ENCODE data around the gene DHX36.

The DHX36 gene

DNA sequence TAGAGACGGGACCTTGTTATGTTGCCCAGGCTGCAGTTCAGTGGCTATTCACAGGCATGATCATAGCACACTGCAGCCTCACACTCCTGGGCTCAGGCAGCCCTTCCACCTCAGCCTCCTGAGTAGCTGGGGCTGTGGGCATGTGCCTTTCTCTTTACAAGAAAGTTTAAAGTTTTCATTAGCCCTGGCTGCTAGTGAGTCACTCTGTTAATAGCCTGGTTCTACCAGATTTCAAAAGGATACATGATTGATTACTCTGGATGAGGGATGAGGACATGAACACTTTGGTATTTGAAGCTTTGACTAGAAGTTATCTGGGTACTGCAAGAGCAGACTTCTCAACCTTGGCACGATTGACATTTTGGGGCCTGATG, 95.1 kb downstream of the DHX36 start:
- TF ChIP-seq MYC (IDR thresholded peaks at IDR 0.05; ENCODE audit: low read depth, low read length), result no peak
- TF ChIP-seq, protein P1, sequence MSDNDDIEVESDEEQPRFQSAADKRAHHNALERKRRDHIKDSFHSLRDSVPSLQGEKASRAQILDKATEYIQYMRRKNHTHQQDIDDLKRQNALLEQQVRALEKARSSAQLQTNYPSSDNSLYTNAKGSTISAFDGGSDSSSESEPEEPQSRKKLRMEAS (IDR thresholded peaks at IDR 0.05; ENCODE audit: low read depth, low read length), result no peak
- DNase-seq (ENCODE audit: low read depth), result no peak
- no peak overlapping the region for H3K4me3 ChIP-seq (ENCODE audit: low read depth, low read length)

DNA sequence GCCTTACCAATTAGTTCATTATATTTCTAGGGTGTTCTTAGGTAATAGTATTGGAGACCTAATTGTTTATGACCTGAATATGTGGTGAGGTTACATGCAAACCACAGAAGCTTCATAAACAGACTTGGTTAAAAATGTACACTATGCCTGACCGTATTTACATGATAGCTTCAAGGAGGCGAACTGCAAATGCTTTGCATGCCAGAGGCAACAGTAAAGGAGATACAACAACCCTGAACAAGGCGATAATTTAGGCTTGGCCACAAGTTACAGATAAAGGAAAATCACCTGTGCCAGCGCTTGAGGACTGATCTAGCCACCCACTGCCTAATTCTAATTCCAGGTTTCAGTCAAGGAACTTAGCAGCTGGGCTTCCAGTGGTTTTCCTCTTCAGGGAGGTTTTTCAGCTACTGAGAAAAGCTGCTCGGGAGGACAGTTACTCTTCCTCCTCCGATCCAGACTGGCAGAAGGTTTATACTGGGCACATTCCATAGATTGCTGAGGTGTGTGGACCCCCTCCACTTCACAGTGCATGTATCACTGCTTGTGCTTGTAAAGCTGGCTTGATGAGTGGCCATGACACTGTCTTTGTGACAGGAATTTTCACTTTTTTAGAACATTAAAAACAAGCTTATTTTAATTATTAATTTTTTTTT, 95.6 kb downstream of the DHX36 start:
- TF ChIP-seq, protein P1 (IDR thresholded peaks at IDR 0.05; ENCODE audit: low read depth, low read length), result no peak
- TF ChIP-seq MYC (IDR thresholded peaks at IDR 0.05; ENCODE audit: low read depth, low read length), result no peak
- TF ChIP-seq POLR2A (IDR thresholded peaks at IDR 0.05; ENCODE audit: extremely low read depth, insufficient read length), result no peak
- TF ChIP-seq, protein P2, sequence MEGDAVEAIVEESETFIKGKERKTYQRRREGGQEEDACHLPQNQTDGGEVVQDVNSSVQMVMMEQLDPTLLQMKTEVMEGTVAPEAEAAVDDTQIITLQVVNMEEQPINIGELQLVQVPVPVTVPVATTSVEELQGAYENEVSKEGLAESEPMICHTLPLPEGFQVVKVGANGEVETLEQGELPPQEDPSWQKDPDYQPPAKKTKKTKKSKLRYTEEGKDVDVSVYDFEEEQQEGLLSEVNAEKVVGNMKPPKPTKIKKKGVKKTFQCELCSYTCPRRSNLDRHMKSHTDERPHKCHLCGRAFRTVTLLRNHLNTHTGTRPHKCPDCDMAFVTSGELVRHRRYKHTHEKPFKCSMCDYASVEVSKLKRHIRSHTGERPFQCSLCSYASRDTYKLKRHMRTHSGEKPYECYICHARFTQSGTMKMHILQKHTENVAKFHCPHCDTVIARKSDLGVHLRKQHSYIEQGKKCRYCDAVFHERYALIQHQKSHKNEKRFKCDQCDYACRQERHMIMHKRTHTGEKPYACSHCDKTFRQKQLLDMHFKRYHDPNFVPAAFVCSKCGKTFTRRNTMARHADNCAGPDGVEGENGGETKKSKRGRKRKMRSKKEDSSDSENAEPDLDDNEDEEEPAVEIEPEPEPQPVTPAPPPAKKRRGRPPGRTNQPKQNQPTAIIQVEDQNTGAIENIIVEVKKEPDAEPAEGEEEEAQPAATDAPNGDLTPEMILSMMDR (IDR thresholded peaks at IDR 0.05; ENCODE audit: low read depth, low read length), result no peak
- H3K4me3 ChIP-seq (ENCODE audit: low read depth, low read length), result no peak overlapping the region
- DNase-seq (ENCODE audit: low read depth), result no peak

DNA sequence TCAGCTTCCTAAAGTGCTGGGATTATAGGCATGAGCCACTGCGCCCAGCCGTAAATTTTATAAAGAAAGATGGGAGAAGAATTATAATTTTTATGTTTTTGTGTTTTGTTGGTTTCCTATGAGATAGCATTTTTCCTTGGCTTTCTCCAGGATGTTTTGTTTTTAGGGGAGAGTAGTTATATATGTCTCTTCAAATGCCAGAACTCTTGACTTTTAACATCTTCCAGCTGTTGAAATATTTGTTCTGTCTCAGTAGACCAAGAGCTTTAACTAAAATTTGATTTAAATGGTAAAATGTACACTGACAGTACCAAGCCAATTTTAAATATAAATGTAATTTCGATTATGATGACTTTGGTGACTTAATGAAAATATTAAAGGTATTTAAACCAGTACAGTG, 96.8 kb downstream of the DHX36 start:
- no peak for TF ChIP-seq MYC (IDR thresholded peaks at IDR 0.05; ENCODE audit: low read depth, low read length)
- TF ChIP-seq, protein P1 (IDR thresholded peaks at IDR 0.05; ENCODE audit: low read depth, low read length), result no peak
- no peak for TF ChIP-seq POLR2A (IDR thresholded peaks at IDR 0.05; ENCODE audit: extremely low read depth, insufficient read length)
- TF ChIP-seq, protein P2 (IDR thresholded peaks at IDR 0.05; ENCODE audit: low read depth, low read length), result no peak
- no peak overlapping the region for H3K4me3 ChIP-seq (ENCODE audit: low read depth, low read length)
- no peak for DNase-seq (ENCODE audit: low read depth)

DNA sequence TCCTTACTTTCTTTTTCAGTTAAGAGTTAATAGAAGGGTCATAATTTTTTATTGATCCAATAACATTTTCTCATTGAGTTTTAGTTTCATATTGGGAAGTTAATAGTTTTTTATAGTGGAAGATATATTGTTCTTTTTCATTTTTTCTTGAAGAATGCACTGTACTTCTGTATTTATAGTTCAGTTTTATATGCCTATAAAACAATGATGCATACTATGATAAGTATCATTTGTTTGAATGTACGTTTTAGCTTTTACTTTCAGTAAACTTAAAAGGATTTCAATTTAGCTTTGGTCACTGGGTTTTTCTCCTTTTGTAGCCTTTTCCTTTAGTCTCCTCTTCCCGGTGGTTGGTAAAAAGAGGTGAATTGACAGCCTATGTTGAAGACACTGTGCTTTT, 98.8 kb downstream of the DHX36 start:
- H3K4me3 ChIP-seq (ENCODE audit: low read depth, low read length), result no peak overlapping the region
- DNase-seq (ENCODE audit: low read depth), result no peak
- TF ChIP-seq MYC (IDR thresholded peaks at IDR 0.05; ENCODE audit: low read depth, low read length), result no peak
- TF ChIP-seq, protein P2 (IDR thresholded peaks at IDR 0.05; ENCODE audit: low read depth, low read length), result no peak
- TF ChIP-seq, protein P1 (IDR thresholded peaks at IDR 0.05; ENCODE audit: low read depth, low read length), result no peak
- TF ChIP-seq POLR2A (IDR thresholded peaks at IDR 0.05; ENCODE audit: extremely low read depth, insufficient read length), result no peak

DNA sequence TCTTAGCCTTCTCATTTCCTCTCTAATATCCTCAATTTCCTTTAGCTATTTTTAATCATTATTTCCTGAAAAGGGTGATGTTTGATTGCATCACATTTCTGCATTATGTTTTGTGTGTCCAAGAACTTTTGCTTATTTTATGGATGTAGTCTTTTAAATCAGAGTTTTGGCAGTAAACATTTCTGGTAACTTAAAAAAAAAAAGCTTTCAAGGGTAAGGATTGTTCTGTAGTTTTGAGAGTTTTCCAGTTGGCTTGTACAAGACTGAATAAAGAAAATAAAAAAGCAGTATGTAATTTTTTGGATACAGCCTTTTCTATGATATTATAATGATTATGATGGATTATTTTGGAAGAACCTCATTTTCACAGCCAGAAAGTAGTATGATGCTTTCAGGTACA, 99.4 kb downstream of the DHX36 start:
- no peak for TF ChIP-seq POLR2A (IDR thresholded peaks at IDR 0.05; ENCODE audit: extremely low read depth, insufficient read length)
- TF ChIP-seq, protein P1 (IDR thresholded peaks at IDR 0.05; ENCODE audit: low read depth, low read length), result no peak
- H3K4me3 ChIP-seq (ENCODE audit: low read depth, low read length), result no peak overlapping the region
- DNase-seq (ENCODE audit: low read depth), result no peak

DNA sequence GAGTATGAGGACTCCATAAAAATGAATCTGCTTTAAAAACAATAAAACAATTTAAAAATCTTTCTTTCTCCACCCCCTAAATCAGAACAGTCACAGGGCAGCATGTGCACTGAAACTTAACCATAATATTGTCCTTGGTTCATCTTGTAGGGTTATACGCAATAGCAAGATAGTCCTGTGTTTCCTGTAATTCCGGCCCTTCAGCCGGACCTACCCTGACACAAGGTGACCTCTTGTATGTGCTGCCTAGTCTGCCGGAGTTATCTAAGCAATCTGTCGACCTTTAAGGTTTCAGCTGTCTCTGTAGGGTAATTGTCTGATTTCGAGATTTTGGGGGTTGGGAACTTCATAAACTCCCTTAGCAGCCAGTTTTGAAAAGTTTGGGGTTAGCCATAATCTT, 99.9 kb downstream of the DHX36 start:
- H3K4me3 ChIP-seq (ENCODE audit: low read depth, low read length), result no peak overlapping the region
- TF ChIP-seq MYC (IDR thresholded peaks at IDR 0.05; ENCODE audit: low read depth, low read length) (no peak), POLR2A (IDR thresholded peaks at IDR 0.05; ENCODE audit: extremely low read depth, insufficient read length) (no peak)
- TF ChIP-seq, protein P1 (IDR thresholded peaks at IDR 0.05; ENCODE audit: low read depth, low read length), result no peak
- TF ChIP-seq, protein P2 (IDR thresholded peaks at IDR 0.05; ENCODE audit: low read depth, low read length), result no peak

More for the DNA sequence above, 99.9 kb downstream of the DHX36 start:
- no peak for DNase-seq (ENCODE audit: low read depth)

All from NB4 (cell line).